Activated CD8-positive, alpha-beta memory T cell treated with anti-CD3 and anti-CD28 coated beads for 24 hours (primary cell): Measurements from ENCODE around the gene OXCT1.
"Not testable (repeated sequence)": the region's sequence is repeated elsewhere in the genome, so short reads cannot be mapped to it uniquely, and the experiment has no call there.

Experiments used
- DNase-seq: peaks from one replicate; pipeline ENCODE4 v3.0.0-alpha.2; 2020

OXCT1 gene

GRCh38 chr5:41871852-41872251 lies 1.6 kb upstream of the OXCT1 start:
- DNase-seq, result no peak

DNA sequence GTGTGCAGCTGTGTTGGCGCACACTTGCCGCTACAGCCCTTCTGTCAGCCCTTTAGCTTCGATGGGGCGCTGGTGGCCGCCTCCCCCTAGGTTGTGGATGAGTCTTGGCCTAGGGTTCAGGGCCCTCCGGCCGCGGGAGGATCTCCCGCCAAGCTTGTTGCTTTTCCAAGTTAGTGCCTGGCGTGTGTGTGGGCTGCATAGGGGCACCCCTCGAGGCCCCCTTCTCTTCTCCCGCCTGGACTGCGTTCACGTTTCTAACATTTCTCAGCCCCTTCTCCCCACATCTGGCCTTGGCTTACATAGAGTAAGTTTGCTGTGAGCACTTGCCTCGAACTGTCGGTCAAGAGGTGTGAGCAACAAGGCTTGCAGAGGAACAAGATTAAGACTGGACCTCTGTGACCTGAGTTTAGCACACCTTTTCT lies 413 bp upstream of the OXCT1 start:
- DNase-seq, result no peak

DNA sequence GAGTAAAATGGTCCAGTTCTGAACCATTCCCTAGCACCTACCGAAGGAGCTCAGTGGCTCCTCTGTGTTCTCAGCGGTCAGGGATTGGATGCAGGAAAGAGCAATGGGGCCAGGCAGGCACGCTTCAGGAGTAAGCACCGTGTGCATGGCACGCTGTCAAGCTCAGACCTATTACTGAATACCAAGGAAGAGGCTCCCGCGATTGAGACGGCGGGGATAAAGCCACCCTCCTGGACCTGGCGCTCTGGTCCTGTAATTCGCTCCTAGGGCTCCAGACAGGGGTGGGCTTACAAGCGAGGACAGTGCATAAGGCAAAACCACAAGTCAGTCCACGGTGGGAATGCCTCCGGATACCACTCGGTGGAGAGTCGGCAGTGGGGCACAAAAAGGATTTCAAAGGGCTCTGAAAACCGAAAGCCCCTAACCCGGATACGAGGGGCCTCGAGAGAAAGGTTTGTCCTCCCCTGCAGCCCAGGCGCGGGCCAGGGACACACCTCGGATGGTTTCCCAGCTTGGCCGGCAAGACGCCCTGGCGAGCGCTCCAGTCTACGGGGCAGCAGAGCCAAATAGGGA lies 988 bp downstream of the OXCT1 start:
- DNase-seq, result peak; percentile 76

- DNase-seq, result no peak
These were observed 6.2 kb downstream of the OXCT1 start for GRCh38 chr5:41863871-41864486.

DNA sequence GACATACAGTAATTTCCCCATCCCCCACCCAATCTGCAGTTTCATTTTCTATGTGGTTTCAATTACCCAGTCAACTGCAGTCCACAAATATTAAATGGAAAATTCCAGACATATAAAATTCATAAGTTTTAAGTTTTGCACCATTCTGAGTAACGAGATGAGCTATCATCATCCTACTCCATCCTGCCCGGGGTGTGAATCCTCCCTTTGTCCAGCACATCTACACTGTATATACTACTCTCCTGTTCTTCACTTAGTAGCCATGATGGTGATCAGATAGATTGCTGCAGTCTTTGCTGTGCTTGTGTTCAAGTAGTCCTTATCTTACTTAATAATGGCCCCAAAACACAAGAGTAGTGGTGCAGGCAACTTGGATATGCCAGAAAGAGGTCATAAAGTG lies 11.3 kb downstream of the OXCT1 start:
- DNase-seq, result no peak

DNA sequence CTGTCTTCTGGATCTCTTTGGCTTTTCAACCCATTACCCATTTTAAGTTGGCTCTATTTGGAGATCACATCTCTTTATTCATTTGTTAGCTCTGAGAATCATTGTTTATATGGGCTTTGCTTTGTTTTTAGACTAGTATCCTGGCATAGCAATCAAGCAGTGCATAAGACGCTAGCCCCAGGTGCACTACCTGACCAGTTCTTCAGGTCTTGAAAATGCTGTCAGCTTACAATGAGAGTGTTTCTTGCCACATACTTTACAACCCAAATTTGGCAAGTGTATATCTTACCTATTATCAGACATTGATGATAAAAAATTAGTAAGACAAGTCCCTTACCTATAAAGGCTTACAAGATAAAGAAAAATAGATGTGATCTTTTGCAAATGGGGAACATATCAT lies 12.2 kb downstream of the OXCT1 start:
- no peak for DNase-seq

DNA sequence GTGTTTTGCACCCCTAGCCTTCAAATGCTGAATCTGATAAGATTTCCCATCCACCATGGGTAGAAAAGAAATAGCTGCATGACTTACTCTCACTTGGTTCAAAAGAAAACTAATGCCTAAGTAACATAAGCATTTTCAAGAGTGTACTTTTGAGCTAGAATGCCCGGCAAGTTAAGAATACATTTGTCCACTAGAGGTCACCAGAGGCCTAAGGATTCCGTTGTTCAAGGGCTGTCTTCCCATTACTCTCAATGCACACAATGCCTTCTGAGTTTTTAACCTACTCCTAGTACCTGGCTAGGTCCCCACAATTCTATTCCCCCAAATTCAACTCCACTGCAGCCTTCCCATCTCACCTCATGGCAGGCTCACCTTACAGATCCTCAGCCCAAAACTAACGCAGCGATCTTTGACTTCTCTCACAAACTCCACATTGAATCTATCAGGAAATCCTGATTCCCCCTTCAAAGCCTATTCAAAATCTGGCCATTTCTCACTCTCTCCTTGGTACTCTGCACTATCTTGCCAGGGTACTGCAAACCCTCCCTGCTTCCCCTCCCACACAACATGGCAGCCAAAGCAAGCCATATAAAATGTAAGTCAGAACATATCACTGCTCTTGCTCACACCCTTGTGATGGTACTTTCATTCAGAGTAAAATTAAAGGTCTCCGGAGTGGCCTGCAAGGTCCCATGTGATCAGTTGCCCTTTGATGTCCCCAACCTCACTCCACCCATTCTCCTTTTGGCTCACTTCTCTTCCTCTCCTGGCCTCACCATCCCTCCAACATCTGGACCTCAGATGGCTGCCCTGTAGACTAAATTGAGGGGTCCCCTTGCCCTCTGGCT lies 13.4 kb downstream of the OXCT1 start:
- DNase-seq, result no peak

DNA sequence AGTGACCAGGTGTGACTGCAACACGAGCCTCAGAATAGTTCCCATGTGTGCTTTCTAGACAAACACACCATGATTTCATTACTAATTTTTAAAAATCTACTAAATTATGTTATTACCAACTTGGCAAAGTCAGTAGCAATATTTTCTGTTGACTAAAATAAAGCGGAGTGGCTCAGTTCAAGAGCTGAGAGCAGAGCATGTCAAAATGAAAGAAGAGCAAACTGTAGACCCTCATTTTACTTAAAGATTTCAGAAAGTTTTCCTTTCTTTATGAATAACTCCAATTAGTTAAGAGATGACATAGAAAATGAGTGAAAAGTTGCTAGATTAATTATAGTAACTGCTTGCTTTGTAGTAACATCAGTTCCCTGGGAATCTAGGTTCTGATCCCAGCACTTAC lies 17.9 kb downstream of the OXCT1 start:
- DNase-seq, result no peak

GRCh38 chr5:41851116-41851515 lies 19.1 kb downstream of the OXCT1 start:
- no peak for DNase-seq

GRCh38 chr5:41848983-41849382 lies 21.2 kb downstream of the OXCT1 start:
- DNase-seq, result no peak

GRCh38 chr5:41845751-41846150 lies 24.5 kb downstream of the OXCT1 start:
- not testable (repeated sequence) for DNase-seq

DNA sequence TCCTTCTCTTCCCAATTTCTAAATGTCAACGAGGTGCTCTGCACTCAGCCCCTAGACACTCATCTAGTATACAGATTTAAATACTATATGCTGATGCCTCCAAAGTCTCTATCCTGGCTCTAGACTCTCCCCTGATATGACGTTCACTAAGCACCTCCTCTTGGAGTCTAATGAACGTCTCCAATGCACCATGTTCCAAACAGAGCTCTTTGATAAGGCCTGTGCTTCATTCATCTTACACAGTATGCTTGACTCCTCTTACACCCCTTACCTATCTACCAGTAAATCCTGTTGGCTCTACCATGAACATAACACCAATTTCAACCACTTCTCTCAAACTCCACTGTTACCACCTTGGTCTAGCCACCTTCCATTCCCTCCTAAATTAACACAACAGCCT lies 25.7 kb downstream of the OXCT1 start:
- no peak for DNase-seq

DNA sequence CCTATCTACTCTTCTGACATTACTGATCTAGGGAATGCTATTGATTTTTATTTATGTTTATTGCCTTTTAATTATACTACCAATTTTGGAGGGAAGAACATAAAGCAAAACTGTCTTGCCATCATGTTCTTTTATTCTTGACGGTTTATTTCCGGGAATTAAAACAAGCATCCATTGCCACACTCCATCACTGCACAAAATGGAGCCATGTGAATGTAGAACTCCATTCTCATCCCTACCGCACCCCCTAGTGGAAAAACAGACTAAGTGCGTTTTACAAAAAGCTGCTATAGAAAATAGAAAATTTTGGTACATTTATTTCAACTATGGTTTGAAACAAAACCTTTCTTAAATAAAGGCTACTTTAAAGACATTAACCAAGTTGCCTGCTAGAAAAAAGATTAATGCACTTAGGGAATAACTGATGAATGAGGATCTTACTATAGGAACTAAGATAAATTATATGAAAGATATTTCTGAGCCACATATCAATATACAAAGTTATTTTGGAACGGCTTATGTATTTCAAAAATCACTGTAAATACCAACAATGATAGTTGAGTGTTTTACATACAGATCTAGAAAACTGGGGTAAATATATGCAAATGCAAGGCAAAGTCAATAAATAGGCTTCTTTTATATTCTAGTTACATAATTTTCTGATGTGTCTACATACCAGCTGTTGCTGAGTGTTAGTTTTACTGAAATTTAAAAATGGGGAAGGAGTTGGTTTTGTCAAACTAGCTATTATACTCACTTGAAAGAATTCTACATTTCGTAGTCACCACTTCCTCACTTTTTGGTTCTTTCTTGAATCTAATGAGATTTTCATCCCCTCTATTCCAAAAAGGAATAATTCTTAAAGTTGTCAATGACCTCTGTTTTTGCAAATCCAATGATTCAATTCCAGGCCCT lies 26.5 kb downstream of the OXCT1 start:
- no peak for DNase-seq

DNA sequence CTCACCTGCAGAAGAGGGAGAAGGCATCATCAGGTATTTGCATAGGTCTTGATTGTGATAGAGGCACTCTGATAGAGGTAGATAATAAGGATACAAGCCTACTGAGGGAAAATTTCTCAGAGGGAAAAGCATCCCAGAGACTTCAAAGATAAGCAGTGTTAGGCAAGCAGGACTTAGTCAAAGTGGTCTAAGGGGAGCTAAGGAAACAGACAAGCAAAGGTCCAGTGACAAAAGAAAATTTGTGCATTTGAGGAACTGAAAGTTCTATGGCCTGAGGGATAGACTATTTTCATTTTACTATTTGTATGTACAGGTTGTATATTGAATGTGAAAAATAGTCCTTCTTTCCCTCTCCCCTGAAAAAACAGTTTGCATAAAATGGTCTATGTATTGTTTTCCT lies 27.4 kb downstream of the OXCT1 start:
- DNase-seq, result no peak

- DNase-seq, result no peak
These were observed 28.9 kb downstream of the OXCT1 start for GRCh38 chr5:41841325-41841724.

DNA sequence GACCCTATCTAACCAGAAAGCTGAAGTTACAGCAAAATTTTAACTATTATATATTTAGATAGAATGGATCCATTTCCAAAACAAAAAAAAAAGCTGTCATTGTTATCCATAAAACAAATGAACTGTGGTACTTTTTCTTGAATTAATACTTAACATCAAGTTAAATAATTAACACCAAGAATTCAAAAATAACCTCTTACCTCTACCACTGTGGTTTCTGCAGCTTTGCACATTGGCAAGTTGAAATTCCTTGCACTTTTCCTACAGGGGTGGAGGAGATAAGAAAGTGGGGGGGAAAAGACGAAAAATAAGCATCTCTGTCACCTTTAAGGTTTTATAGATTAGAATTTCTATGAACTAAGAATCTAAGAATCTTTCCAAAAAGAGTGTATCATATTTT lies 30.0 kb downstream of the OXCT1 start:
- DNase-seq, result no peak

DNA sequence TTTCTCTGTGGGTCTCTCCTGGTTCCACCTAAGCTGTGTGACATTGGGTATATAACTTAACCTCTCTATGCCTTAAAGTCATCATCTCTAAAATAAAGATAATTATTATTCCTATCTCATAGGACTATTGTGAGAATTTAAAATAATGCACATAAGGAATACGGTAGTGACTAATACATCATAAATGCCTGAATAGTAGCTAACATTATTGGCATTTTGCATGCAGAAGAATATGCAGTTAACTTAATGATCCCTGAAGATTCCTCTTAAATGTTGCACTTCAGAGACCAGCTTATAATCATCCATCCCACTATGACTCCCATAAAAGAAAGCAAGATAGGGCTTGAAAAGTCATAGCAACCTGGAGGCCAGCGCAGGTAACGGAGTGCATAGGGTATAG lies 32.4 kb downstream of the OXCT1 start:
- DNase-seq, result no peak

DNA sequence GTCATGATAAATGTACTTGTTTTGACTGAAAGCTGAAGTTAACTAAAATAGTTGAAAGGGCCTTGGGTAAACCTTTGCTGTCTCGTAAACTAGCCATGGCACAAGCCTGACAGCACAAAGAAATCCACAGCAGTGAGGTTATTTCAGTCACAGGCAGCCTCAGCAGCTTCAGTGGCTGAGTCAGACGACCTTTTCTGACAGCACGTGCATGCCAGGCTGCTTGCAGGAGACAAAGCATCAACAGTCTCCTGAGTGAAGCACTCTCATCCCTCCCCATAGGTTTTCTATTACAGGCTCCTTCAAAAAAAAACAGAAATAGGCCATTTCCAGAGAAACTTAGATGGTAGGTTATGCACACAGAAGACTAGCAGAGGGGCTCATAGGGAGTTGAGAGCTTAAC lies 34.6 kb downstream of the OXCT1 start:
- no peak for DNase-seq

GRCh38 chr5:41834506-41834905 lies 35.7 kb downstream of the OXCT1 start:
- no peak for DNase-seq

DNA sequence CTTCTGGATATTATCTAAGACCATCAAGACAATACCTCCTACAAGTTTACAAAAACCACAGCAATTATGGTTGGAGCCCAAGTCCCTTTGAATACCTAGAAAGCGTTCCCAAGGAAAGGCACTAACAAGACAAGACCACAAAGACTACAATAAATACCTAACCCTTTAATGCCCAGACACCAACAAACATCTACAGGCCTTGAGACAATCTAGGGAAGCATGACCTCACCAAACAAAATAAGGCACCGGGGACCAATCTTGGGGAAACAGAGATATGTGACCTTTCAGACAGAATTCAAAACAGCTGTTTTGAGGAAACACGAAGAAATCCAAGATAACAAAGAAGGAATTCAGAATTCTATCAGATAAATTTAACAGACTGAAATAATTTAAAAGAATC lies 37.8 kb downstream of the OXCT1 start:
- DNase-seq, result no peak

- DNase-seq, result no peak
These were observed 39.1 kb downstream of the OXCT1 start for GRCh38 chr5:41831155-41831554.

DNA sequence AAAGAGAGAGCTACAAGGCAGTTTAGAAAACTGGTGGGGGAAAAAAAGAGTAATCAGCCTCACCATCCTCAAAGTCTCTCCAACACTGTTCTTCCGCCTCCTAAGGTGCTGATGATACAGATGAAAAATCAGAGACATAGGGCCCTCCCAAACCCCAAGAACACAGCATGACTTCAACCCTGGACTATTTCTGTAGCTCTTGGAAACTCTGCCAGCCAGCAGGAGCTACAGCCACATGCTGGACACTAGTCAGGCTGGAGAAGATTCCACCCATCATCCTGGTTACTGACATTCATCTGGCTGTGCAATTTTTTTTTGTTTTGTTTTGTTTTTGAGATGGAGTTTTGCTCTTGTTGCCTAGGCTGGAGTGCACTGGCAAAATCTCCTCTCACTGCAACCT lies 42.4 kb downstream of the OXCT1 start:
- DNase-seq, result no peak

GRCh38 chr5:41822036-41822435 lies 48.2 kb downstream of the OXCT1 start:
- no peak for DNase-seq
